Activated CD4-positive, alpha-beta memory T cell treated with anti-CD3 and anti-CD28 coated beads for 36 hours (primary cell): ENCODE data around the gene SAP30L. TPM values are rescaled to one million over a fixed set of nuclear protein-coding genes. Genes with fewer than 3 reads are reported as not detected.

ENCODE experiments used
- CTCF ChIA-PET: fragments of 350-600 bp; sonication (Branson Sonifier 250); formaldehyde crosslinking; loops from one replicate; lab custom pipeline; 2021; ENCODE audit warnings: antibody characterized with exemption, inconsistent platforms; lab: Charles Lee
- POLR2A ChIA-PET: fragments of 350-600 bp; sonication (Branson Sonifier 250); formaldehyde crosslinking; loops from one replicate; lab custom pipeline; 2021; ENCODE audit warnings: antibody characterized with exemption; lab: Charles Lee
- DNase-seq: peaks from one replicate; pipeline ENCODE4 v3.0.0-alpha.2; 2020
- H3K27ac Mint-ChIP-seq: one replicate; pipeline ENCODE4 v1.8.0; 2021; ENCODE audit warnings: mixed read lengths
- H3K27me3 Mint-ChIP-seq: one replicate; pipeline ENCODE4 v1.8.0; 2021; ENCODE audit warnings: mixed read lengths
- H3K36me3 Mint-ChIP-seq: one replicate; pipeline ENCODE4 v1.8.0; 2021; ENCODE audit warnings: mixed read lengths
- H3K4me1 Mint-ChIP-seq: one replicate; pipeline ENCODE4 v1.8.0; 2021; ENCODE audit warnings: low read depth, mixed read lengths
- H3K4me3 Mint-ChIP-seq: one replicate; pipeline ENCODE4 v1.8.0; 2021; ENCODE audit warnings: mild to moderate bottlenecking, mixed read lengths
- H3K9me3 Mint-ChIP-seq: one replicate; pipeline ENCODE4 v1.8.0; 2021; ENCODE audit warnings: mixed read lengths
- intact Hi-C: fragments of 100-400 bp; cut with micrococcal nuclease; formaldehyde crosslinking; loops from one replicate; pipeline ENCODE4 v1.15.1; 2023
- total RNA-seq, 2 experiments: library from RNA; stranded (reverse); gene quantifications; one replicate each; pipeline ENCODE4 v1.2.3, GENCODE V29; 2021

SAP30L gene
- total RNA-seq, 2 experiments from 2014 or later = 32.0 to 34.2 TPM

- no peak overlapping the region for H3K27ac Mint-ChIP-seq
- no peaks in the 10 kb centered on the region for H3K9me3 Mint-ChIP-seq
- no peak for DNase-seq
- intact Hi-C loops = no loop called here
- ChIA-PET POLR2A (no interaction called here), CTCF (interaction anchor here (1.0 kb wide), 1 partner anchor 9 kb away, joined by 4 read pairs; no protein-coding TSS in a partner anchor)
- H3K36me3 Mint-ChIP-seq = no peaks in the 10 kb centered on the region
- no peak overlapping the region for H3K4me3 Mint-ChIP-seq
- peaks cover 78% of the 10 kb centered on the region for H3K27me3 Mint-ChIP-seq
- H3K4me1 Mint-ChIP-seq = peaks cover 50% of the 10 kb centered on the region
Observed at GRCh38 chr5:154477382-154478223, 31.8 kb downstream of the SAP30L start.

DNA sequence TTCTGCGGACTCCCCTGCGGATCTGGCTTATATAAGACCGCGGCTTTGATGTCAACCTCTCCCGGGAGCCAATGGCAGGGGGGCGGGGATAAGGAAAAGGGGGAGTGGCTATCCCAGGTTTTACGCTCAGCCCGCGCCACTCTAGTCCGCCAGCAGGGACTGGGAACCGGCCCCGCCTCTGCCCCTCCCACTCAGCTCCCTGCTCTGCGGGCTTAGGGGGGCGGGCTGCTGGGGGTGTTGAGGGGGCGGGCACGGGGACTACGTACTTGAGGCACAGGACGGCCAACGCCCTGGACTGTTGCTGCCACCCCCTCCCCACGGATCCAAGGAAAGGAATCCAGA is 32.4 kb downstream of the SAP30L start, which contains the start of gene HAND1:
Gene HAND1, minus strand, starts transcription at position 4 of the 342 bp plus-strand sequence. CDS start 219 bp downstream, outside the sequence.
- Mint-ChIP-seq H3K27me3 (peaks cover 79% of the 10 kb centered on the region), H3K4me3 (no peak within 1 kb of the TSS), H3K9me3 (no peaks in the 10 kb centered on the region), H3K4me1 (peaks cover 49% of the 10 kb centered on the region), H3K27ac (no peak within 1 kb of the TSS), H3K36me3 (no peaks in the 10 kb centered on the region)
- POLR2A ChIA-PET = no interaction called here
- CTCF ChIA-PET = interaction anchor here (1.5 kb wide), 1 partner anchor 10 kb away, joined by 6 read pairs; no protein-coding TSS in a partner anchor
- no peak for DNase-seq
- intact Hi-C loops = no loop called here

DNA sequence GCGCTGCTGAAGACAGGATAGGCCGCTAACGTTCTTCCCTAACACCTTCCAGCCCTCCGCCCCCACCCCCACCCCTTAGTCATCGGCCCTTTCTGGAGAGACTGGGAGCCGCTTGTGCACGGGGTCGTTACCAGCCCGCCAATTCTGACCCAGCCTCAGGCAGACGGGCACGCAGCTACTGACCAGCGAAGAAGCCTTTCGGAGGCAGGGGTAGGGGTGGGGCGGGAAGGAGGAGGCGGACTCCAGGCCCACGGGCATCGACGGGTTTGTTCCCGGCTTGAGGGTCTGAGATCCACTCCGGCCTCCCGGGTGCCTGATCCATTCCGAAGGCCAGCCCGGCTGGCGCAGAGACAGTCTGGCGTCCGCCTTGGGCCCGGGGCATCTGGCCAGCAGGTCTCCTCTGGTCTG is 33.0 kb downstream of the SAP30L start:
- no peaks in the 10 kb centered on the region for H3K36me3 Mint-ChIP-seq
- no peak for DNase-seq
- intact Hi-C loops = no loop called here
- POLR2A ChIA-PET = no interaction called here
- H3K27ac Mint-ChIP-seq = no peak overlapping the region
- peaks cover 49% of the 10 kb centered on the region for H3K4me1 Mint-ChIP-seq
- CTCF ChIA-PET = interaction anchor here (1.5 kb wide), 1 partner anchor 11 kb away, joined by 6 read pairs; no protein-coding TSS in a partner anchor
- peaks cover 81% of the 10 kb centered on the region for H3K27me3 Mint-ChIP-seq
- H3K9me3 Mint-ChIP-seq = no peaks in the 10 kb centered on the region
- no peak overlapping the region for H3K4me3 Mint-ChIP-seq

- H3K9me3 Mint-ChIP-seq = no peaks in the 10 kb centered on the region
- no peak for DNase-seq
- no peak overlapping the region for H3K4me3 Mint-ChIP-seq
- peaks cover 48% of the 10 kb centered on the region for H3K4me1 Mint-ChIP-seq
- intact Hi-C loops = no loop called here
- peaks cover 81% of the 10 kb centered on the region for H3K27me3 Mint-ChIP-seq
- peaks cover 2% of the 10 kb centered on the region for H3K36me3 Mint-ChIP-seq
- POLR2A ChIA-PET = no interaction called here
- H3K27ac Mint-ChIP-seq = no peak overlapping the region
- CTCF ChIA-PET = interaction anchor here (1.5 kb wide), 1 partner anchor 11 kb away, joined by 6 read pairs; no protein-coding TSS in a partner anchor
Observed at GRCh38 chr5:154479160-154479943, 33.6 kb downstream of the SAP30L start.

DNA sequence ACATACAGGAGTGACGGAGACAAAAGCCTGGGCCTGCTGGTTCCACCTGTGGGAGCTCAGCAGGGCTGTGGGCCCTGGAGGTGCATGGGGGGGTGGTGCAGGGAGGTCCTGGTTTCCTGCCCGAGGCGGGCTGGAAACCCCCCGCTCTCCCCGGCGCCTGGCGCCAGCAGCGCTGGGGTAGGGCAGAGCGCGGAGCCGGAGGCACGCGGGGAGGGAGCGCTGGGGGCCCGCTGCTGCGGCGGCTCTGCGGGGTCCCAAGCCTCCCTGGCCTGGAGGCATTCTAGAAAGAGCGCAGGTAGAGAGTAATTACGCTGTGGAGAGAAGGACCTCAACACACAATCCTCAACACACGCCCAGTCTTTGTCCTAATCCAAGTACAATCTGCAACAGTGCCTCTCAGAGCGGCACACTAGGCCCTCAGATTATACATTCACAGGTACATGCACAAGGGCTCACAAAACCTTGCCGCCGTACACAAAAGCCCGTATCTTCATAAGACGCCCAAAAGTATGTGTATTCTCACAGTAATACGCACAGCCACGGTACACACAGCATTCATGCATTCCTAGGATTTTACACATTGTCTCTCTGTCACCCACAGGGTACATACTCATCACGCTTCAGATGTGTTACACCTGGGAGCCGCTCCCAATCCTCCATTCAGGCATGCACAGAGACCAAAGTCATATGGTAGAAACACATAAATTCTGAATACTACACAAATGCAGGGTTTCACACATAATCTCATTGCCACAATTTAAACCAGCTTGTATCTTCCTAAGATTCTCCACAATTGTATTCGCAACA is 34.4 kb downstream of the SAP30L start:
- H3K9me3 Mint-ChIP-seq = no peaks in the 10 kb centered on the region
- peaks cover 2% of the 10 kb centered on the region for H3K36me3 Mint-ChIP-seq
- CTCF ChIA-PET = no interaction called here
- intact Hi-C loops = no loop called here
- H3K4me3 Mint-ChIP-seq = no peak overlapping the region
- peaks cover 40% of the 10 kb centered on the region for H3K4me1 Mint-ChIP-seq
- H3K27ac Mint-ChIP-seq = no peak overlapping the region
- H3K27me3 Mint-ChIP-seq = peaks cover 81% of the 10 kb centered on the region
- DNase-seq = no peak
- POLR2A ChIA-PET = no interaction called here

DNA sequence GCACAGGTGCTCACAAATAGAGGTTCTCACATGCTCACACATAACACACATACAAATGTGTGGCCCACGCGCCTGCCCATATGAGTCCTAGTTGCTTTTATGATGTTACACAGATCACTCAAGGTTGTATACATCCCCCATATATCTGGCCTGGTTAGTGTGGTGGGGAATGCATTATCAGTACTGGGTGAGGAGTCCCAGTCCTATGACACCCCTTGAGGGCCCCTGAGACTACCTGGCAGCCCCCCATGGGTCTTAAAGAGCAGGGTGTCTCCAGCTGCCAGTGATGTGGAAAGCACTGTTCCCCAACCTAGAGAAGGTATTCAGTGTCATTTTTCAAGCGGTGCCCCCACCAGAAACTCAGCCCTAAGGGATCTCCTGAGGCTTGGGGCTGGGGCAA is 35.0 kb downstream of the SAP30L start:
- Mint-ChIP-seq H3K27ac (no peak overlapping the region), H3K27me3 (peaks cover 83% of the 10 kb centered on the region), H3K4me3 (no peak overlapping the region), H3K4me1 (peaks cover 35% of the 10 kb centered on the region), H3K9me3 (no peaks in the 10 kb centered on the region), H3K36me3 (peaks cover 2% of the 10 kb centered on the region)
- intact Hi-C loops = no loop called here
- ChIA-PET POLR2A (no interaction called here), CTCF (interaction anchor here (1.4 kb wide), 1 partner anchor 17 kb away, joined by 3 read pairs; no protein-coding TSS in a partner anchor)
- DNase-seq = no peak

- peaks cover 85% of the 10 kb centered on the region for H3K27me3 Mint-ChIP-seq
- DNase-seq = no peak
- ChIA-PET POLR2A (no interaction called here), CTCF (interaction anchor here (1.2 to 1.4 kb wide), 2 partner anchors 18 to 39 kb away, joined by 3 read pairs; no protein-coding TSS in a partner anchor)
- no peak overlapping the region for H3K27ac Mint-ChIP-seq
- H3K36me3 Mint-ChIP-seq = peaks cover 2% of the 10 kb centered on the region
- H3K9me3 Mint-ChIP-seq = no peaks in the 10 kb centered on the region
- intact Hi-C loops = no loop called here
- peaks cover 31% of the 10 kb centered on the region for H3K4me1 Mint-ChIP-seq
- H3K4me3 Mint-ChIP-seq = no peak overlapping the region
Observed at GRCh38 chr5:154481584-154482381, 36.0 kb downstream of the SAP30L start.

DNA sequence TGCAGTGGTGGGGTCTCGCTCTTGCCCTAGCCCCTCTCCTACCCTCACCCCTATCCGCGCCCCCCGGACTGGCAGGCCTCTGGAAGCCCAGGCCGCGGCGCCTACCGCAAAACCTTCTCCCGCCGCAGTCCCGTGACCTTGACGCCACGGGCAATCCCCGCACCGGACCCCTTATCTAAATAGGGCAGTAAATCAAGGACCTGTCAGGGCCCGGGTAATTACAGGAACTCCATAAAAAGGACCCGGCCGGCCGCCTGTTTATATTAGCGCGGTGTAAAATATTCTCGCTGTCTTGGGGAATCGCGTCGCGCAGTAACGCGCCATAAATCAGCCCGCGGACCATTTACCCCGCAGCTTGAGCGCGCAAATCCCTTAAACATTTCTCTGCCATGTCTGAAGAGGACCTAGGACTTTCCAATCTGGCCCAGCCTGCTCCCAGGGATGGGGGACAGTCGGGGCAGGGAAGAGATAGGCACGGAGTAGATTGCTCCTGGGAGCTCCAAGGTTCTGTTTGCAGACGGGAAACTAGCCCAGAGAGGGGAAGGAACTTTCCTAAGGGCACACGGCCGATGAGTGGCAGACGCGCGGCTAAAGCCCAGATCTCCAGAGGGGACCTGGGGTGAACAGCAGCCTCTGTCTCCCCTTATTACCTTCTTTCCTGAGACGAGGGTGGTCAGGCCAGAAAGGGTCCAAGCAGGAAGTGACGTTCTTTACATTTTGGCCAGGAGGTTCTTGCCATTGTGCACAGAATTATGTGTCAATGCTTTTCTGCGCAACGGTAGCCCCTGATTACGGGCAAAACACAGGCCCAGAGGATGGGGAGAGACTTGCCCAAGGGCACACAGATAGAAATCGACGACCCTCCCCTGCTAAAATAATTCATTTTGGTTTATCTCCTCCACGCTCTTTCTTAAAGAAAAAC is 37.0 kb downstream of the SAP30L start:
- H3K4me3 Mint-ChIP-seq = no peak overlapping the region
- no peaks in the 10 kb centered on the region for H3K9me3 Mint-ChIP-seq
- ChIA-PET CTCF (interaction anchor here (1.2 to 1.3 kb wide), 2 partner anchors 16 to 38 kb away, joined by 3 to 4 read pairs; no protein-coding TSS in a partner anchor), POLR2A (no interaction called here)
- H3K36me3 Mint-ChIP-seq = peaks cover 2% of the 10 kb centered on the region
- no peak for DNase-seq
- H3K27ac Mint-ChIP-seq = no peak overlapping the region
- H3K27me3 Mint-ChIP-seq = peaks cover 82% of the 10 kb centered on the region
- intact Hi-C loops = loop anchor here (1.0 kb wide), 1 partner anchor 8 kb away; no protein-coding TSS in a partner anchor
- H3K4me1 Mint-ChIP-seq = peaks cover 32% of the 10 kb centered on the region

GRCh38 chr5:154483654-154484392 is 38.0 kb downstream of the SAP30L start:
- intact Hi-C loops = loop anchor here (1.0 kb wide), 1 partner anchor 10 kb away; no protein-coding TSS in a partner anchor
- ChIA-PET POLR2A (interaction anchor here (0.7 kb wide), 1 partner anchor 9 kb away, joined by 3 read pairs; no protein-coding TSS in a partner anchor), CTCF (interaction anchor here (0.6 to 2.7 kb wide), 4 partner anchors 15 to 156 kb away, joined by 3 to 10 read pairs (median 4); no protein-coding TSS in a partner anchor)
- Mint-ChIP-seq H3K27me3 (peaks cover 80% of the 10 kb centered on the region), H3K27ac (no peak overlapping the region), H3K4me1 (peaks cover 30% of the 10 kb centered on the region), H3K36me3 (peaks cover 2% of the 10 kb centered on the region), H3K9me3 (no peaks in the 10 kb centered on the region), H3K4me3 (no peak overlapping the region)
- DNase-seq = no peak
